A549 (cell line): ENCODE results near the gene NGDN.

Source experiments
- CTCF ChIP-seq: fragments of >200 bp; sonication (Bioruptor Twin); formaldehyde crosslinking; IDR thresholded peaks from 3 replicates; pipeline ENCODE4 v1.5.1; 2016
- EP300 ChIP-seq, 2 experiments: fragments of >200 bp; sonication (Bioruptor Twin); formaldehyde crosslinking; IDR thresholded peaks; 2 replicates in 1 of 2; 3 replicates in 1 of 2; pipeline ENCODE4 v1.6.1; 2016 to 2017
- JUN ChIP-seq, 2 experiments: fragments of >200 bp; sonication (Bioruptor Twin); formaldehyde crosslinking; IDR thresholded peaks; 2 replicates in 1 of 2; 3 replicates in 1 of 2; pipeline ENCODE4 v1.6.1; 2016 to 2017
- KDM1A ChIP-seq: fragments of 200-600 bp; sonication (generic); IDR thresholded peaks from 2 replicates; pipeline ENCODE4 v1.6.1; 2016; ENCODE audit warnings: low read depth, mild to moderate bottlenecking

- TF ChIP-seq EP300 (IDR thresholded peaks at IDR 0.05), result no peak
- no peak for TF ChIP-seq KDM1A
- TF ChIP-seq CTCF, result no peak
- no peak for TF ChIP-seq JUN (IDR thresholded peaks at IDR 0.05)
These were observed 52.5 kb downstream of the NGDN start for GRCh38 chr14:23521785-23522640.
